Liver (tissue), 9 donors: ENCODE measurements around the gene KRT31. TPM values are rescaled to one million over a fixed set of nuclear protein-coding genes. Genes with fewer than 3 reads are reported as not detected.
"Not testable (repeated sequence)": the region's sequence is repeated elsewhere in the genome, so short reads cannot be mapped to it uniquely, and the experiment has no call there.

Source experiments
- DNase-seq: peaks from one replicate; pipeline ENCODE4 v3.0.0-alpha.2; 2017; ENCODE audit warnings: low spot score
- H3K27ac ChIP-seq, 2 donors: one replicate each; pipeline ENCODE4 v1.7.0; 2013; ENCODE audit warnings: inconsistent platforms in 2 of 2, low read length in 2 of 2, control low read depth in 1 of 2, low read depth in 1 of 2, mild to moderate bottlenecking in 1 of 2
- H3K27me3 ChIP-seq, 4 donors: one replicate each; pipeline versions ENCODE4 v1.6.1 to v1.7.0; 2013; ENCODE audit warnings: low read length in 3 of 4, inconsistent platforms in 1 of 4, mild to moderate bottlenecking in 1 of 4, moderate library complexity in 1 of 4; ENCODE audit not compliant: control insufficient read depth in 4 of 4, insufficient read depth in 4 of 4
- H3K36me3 ChIP-seq, 4 donors: one replicate each; pipeline versions ENCODE4 v1.6.1 to v1.7.0; 2013; ENCODE audit warnings: low read length in 3 of 4, mild to moderate bottlenecking in 3 of 4, low read depth in 1 of 4, moderate library complexity in 1 of 4; ENCODE audit not compliant: control insufficient read depth in 4 of 4, insufficient read depth in 3 of 4
- H3K4me1 ChIP-seq, 4 donors: one replicate each; pipeline versions ENCODE4 v1.6.1 to v1.7.0; 2013; ENCODE audit warnings: low read length in 3 of 4, mild to moderate bottlenecking in 3 of 4, moderate library complexity in 1 of 4; ENCODE audit not compliant: control insufficient read depth in 4 of 4, insufficient read depth in 4 of 4
- H3K4me3 ChIP-seq, 3 donors: one replicate each; pipeline versions ENCODE4 v1.6.1 to v1.7.0; 2013; ENCODE audit warnings: low read length in 3 of 3, control low read depth in 1 of 3, low read depth in 1 of 3, mild to moderate bottlenecking in 1 of 3
- H3K9ac ChIP-seq, 2 donors: one replicate each; pipeline ENCODE4 v1.7.0; 2013; ENCODE audit warnings: low read length in 2 of 2, mild to moderate bottlenecking in 2 of 2, moderate library complexity in 2 of 2, control low read depth in 1 of 2, low read depth in 1 of 2
- H3K9me3 ChIP-seq, 4 donors: one replicate each; pipeline versions ENCODE4 v1.6.1 to v1.7.0; 2013; ENCODE audit warnings: low read length in 3 of 4; ENCODE audit not compliant: control insufficient read depth in 4 of 4
- CTCF ChIP-seq: fragments of 150-350 bp; IDR thresholded peaks from 2 replicates; pipeline ENCODE4 v1.5.1; 2017; ENCODE audit warnings: improper control_type of control experiment, low read depth, low read length; ENCODE audit not compliant: missing input control
- EGR1 ChIP-seq, 2 donors: IDR thresholded peaks; 2 replicates each; pipeline ENCODE4 v1.6.1; 2016 to 2018; ENCODE audit warnings: antibody characterized with exemption in 2 of 2, low read depth in 2 of 2
- HNF4G ChIP-seq: IDR thresholded peaks from 2 replicates; pipeline ENCODE4 v1.6.1; 2016; ENCODE audit warnings: antibody characterized with exemption
- NR2F2 ChIP-seq: IDR thresholded peaks from 2 replicates; pipeline ENCODE4 v1.6.1; 2016; ENCODE audit warnings: antibody characterized with exemption
- RAD21 ChIP-seq, 2 donors: IDR thresholded peaks; 2 replicates each; pipeline ENCODE4 v1.6.1; 2016; ENCODE audit warnings: antibody characterized with exemption in 2 of 2, mild to moderate bottlenecking in 2 of 2
- REST ChIP-seq: IDR thresholded peaks from 2 replicates; pipeline ENCODE4 v1.6.1; 2016; ENCODE audit warnings: antibody characterized with exemption, mild to moderate bottlenecking
- RXRA ChIP-seq, 2 donors: IDR thresholded peaks; 2 replicates each; pipeline ENCODE4 v1.6.1; 2017 to 2018; ENCODE audit warnings: antibody characterized with exemption in 2 of 2, mild to moderate bottlenecking in 1 of 2
- TAF1 ChIP-seq: conservative IDR thresholded peaks from 2 replicates; pipeline ENCODE4 v1.6.1; 2016; ENCODE audit warnings: antibody characterized with exemption, mild to moderate bottlenecking
- ZBTB33 ChIP-seq: IDR thresholded peaks from 2 replicates; pipeline ENCODE4 v1.6.1; 2016; ENCODE audit warnings: antibody characterized with exemption
- WGBS: extraction: QIAGEN DNeasy Blood & Tissue Kit; methylation state at CpG from one replicate; pipeline ENCODE4 v1.1.7; 2013; 5-methylcytosine and 5-hydroxymethylcytosine counted together
- polyA plus RNA-seq, 2 donors: library from polyadenylated mRNA; stranded (reverse) in 1 of 2; unstranded in 1 of 2; fragments of 200-250 nt in 1 of 2; fragments of >200 nt in 1 of 2; fragmentation: Nextera tagmentation in 1 of 2; extraction: Ambion mirVana in 1 of 2; gene quantifications; one replicate each; pipeline versions ENCODE4 v1.2.1 to v1.2.3, GENCODE V29; 2013 to 2015
- total RNA-seq, 2 donors: library from RNA; depleted of rRNA; stranded (reverse); fragments of >200 nt; gene quantifications; one replicate each; pipeline ENCODE4 v1.2.3, GENCODE V29; 2014
- donor health status: healthy.
- donor health status: healthy.
- donor health status: healthy.
- donor health status: healthy.
- donor health status: healthy.

KRT31 gene
- total and polyA plus RNA-seq, 4 donors: not detected

GRCh38 chr17:41352597-41353366 lies 44.6 kb downstream of the KRT31 start:
- Histone ChIP-seq H3K9ac (no peak overlapping the region), H3K9me3 (peaks cover 0 to 3% (median 0%) of the 10 kb centered on the region in 4 donors), H3K27ac (no peak overlapping the region), H3K36me3 (no peaks in the 10 kb centered on the region), H3K27me3 (peaks cover 0 to 10% (median 0%) of the 10 kb centered on the region in 4 donors), H3K4me1 (no peaks in the 10 kb centered on the region), H3K4me3 (no peak overlapping the region)
- WGBS: 74% methylated on average over 7 of the region's 7 CpGs
- TF ChIP-seq CTCF: no peak
- no peak for TF ChIP-seq TAF1
- no peak for TF ChIP-seq RXRA (IDR thresholded peaks at IDR 0.05)
- TF ChIP-seq NR2F2: no peak
- TF ChIP-seq EGR1 (IDR thresholded peaks at IDR 0.05; ENCODE audit: low read depth in 2 of 2): no peak
- peak; percentile 79 for TF ChIP-seq REST
- TF ChIP-seq HNF4G: no peak
- TF ChIP-seq ZBTB33: no peak
- DNase-seq: no peak

- H3K9me3 ChIP-seq: no peaks in the 10 kb centered on the region
- TF ChIP-seq ZBTB33 (no peak), RAD21 (IDR thresholded peaks at IDR 0.05) (no peak), HNF4G (no peak), NR2F2 (no peak)
- H3K4me3 ChIP-seq: no peak overlapping the region
- no peak overlapping the region for H3K27ac ChIP-seq
- DNase-seq: no peak
- peaks cover 0 to 7% (median 0%) of the 10 kb centered on the region in 4 donors for H3K27me3 ChIP-seq
- 83% methylated on average over 2 of the region's 2 CpGs for WGBS
- H3K4me1 ChIP-seq: no peaks in the 10 kb centered on the region
- H3K36me3 ChIP-seq: no peaks in the 10 kb centered on the region
- no peak overlapping the region for H3K9ac ChIP-seq
Observed at GRCh38 chr17:41351177-41351576, 46.2 kb downstream of the KRT31 start.

GRCh38 chr17:41350381-41350878 lies 47.0 kb downstream of the KRT31 start, which contains the start of gene KRT33A:
TSS of gene KRT33A (minus strand) at chr17:41350828. CDS start at chr17:41350767, 61 bp downstream.
- H3K4me3 ChIP-seq, H3K27ac ChIP-seq, H3K36me3 ChIP-seq, H3K4me1 ChIP-seq, DNase-seq, H3K9me3 ChIP-seq, H3K9ac ChIP-seq, H3K27me3 ChIP-seq: not testable (repeated sequence)
- 89% methylated on average over 16 of the region's 16 CpGs for WGBS
